Skin of body (tissue), 2 donors: ENCODE measurements around the gene ETV1. TPM values are rescaled to one million over a fixed set of nuclear protein-coding genes. Genes with fewer than 3 reads are reported as not detected.
A peak's percentile ranks its signal among the peaks of the same experiment; 100 is the strongest.

Experiments
- DNase-seq: peaks from one replicate; lab custom pipeline; 2025; lab: John Stamatoyannopoulos, UW
- total RNA-seq: library from RNA; depleted of rRNA; stranded (reverse); fragments of >200 nt; gene quantifications from one replicate; pipeline ENCODE4 v1.2.3, GENCODE V29; 2014

Gene ETV1
- total RNA-seq, 1 donor from 2014 or later = 8.7 TPM

GRCh38 chr7:13880789-13881188 is 108.7 kb downstream of the ETV1 start:
- no peak for DNase-seq

- DNase-seq = no peak
Observed at GRCh38 chr7:13879994-13880686, 109.3 kb downstream of the ETV1 start.

- no peak for DNase-seq
Observed at GRCh38 chr7:13879143-13879542, 110.3 kb downstream of the ETV1 start.

GRCh38 chr7:13878154-13878553 is 111.3 kb downstream of the ETV1 start:
- no peak for DNase-seq

- DNase-seq = no peak
Observed at GRCh38 chr7:13875496-13876074, 113.9 kb downstream of the ETV1 start.

- DNase-seq = no peak
Observed at GRCh38 chr7:13874783-13875182, 114.7 kb downstream of the ETV1 start.

- DNase-seq = no peak
Observed at GRCh38 chr7:13872709-13873108, 116.8 kb downstream of the ETV1 start.

GRCh38 chr7:13871008-13871407 is 118.5 kb downstream of the ETV1 start:
- no peak for DNase-seq

- no peak for DNase-seq
Observed at GRCh38 chr7:13860734-13861133, 128.7 kb downstream of the ETV1 start.

- DNase-seq = no peak
Observed at GRCh38 chr7:13856012-13856411, 133.5 kb downstream of the ETV1 start.

GRCh38 chr7:13852281-13852968 is 137.0 kb downstream of the ETV1 start:
- no peak for DNase-seq

GRCh38 chr7:13851736-13852135 is 137.7 kb downstream of the ETV1 start:
- no peak for DNase-seq

- DNase-seq = peak; percentile 68
Observed at GRCh38 chr7:13850185-13850752, 139.2 kb downstream of the ETV1 start.

GRCh38 chr7:13849163-13849892 is 140.1 kb downstream of the ETV1 start:
- DNase-seq = no peak

GRCh38 chr7:13848681-13849131 is 140.8 kb downstream of the ETV1 start:
- peak; percentile 37 for DNase-seq

- no peak for DNase-seq
Observed at GRCh38 chr7:13846386-13846785, 143.1 kb downstream of the ETV1 start.

GRCh38 chr7:13845601-13846000 is 143.9 kb downstream of the ETV1 start:
- no peak for DNase-seq

- no peak for DNase-seq
Observed at GRCh38 chr7:13844954-13845353, 144.5 kb downstream of the ETV1 start.

GRCh38 chr7:13841284-13841683 is 148.2 kb downstream of the ETV1 start:
- no peak for DNase-seq
